ENCODE results near the gene FAM124A.

The FAM124A gene

GRCh38 chr13:51227404-51227803, 5.2 kb downstream of the FAM124A start:
- no peak overlapping the region for H3K4me2 ChIP-seq (ENCODE audit: low read length)
- WGBS (ENCODE audit: extremely low coverage, insufficient coverage, low lambda C conversion rate) = no CpG with 5 or more reads among the region's 1 CpG
- no peak overlapping the region for H2BK120ac ChIP-seq (ENCODE audit: low read depth, low read length)
- H3K27me3 ChIP-seq (ENCODE audit: insufficient read depth, low read length, poor library complexity) = no peaks in the 10 kb centered on the region
- H3K4me1 ChIP-seq (ENCODE audit: control insufficient read depth, low read depth, low read length) = peaks cover 6% of the 10 kb centered on the region
- H3K79me2 ChIP-seq (ENCODE audit: control insufficient read depth, insufficient read depth, low read length) = peaks cover 2% of the 10 kb centered on the region
- peaks cover 2% of the 10 kb centered on the region for H3K36me3 ChIP-seq (ENCODE audit: control insufficient read depth, insufficient read depth, low read length)
- no peak overlapping the region for H4K5ac ChIP-seq (ENCODE audit: low read length)
- H3K27ac ChIP-seq (ENCODE audit: low read depth, low read length) = no peak overlapping the region
- no peak overlapping the region for H3K4ac ChIP-seq (ENCODE audit: low read depth, low read length)
- H3K23ac ChIP-seq (ENCODE audit: low read length) = no peak overlapping the region
- H3K79me1 ChIP-seq (ENCODE audit: low read length) = no peaks in the 10 kb centered on the region
- H2AK5ac ChIP-seq (ENCODE audit: low read length) = no peak overlapping the region
- no peak overlapping the region for H3K56ac ChIP-seq (ENCODE audit: low read length)
- no peak overlapping the region for H3K18ac ChIP-seq (ENCODE audit: low read length)
- H4K8ac ChIP-seq (ENCODE audit: low read depth, low read length) = no peak overlapping the region
- no peak overlapping the region for H3K9ac ChIP-seq (ENCODE audit: low read length)
- H2BK5ac ChIP-seq (ENCODE audit: low read length) = no peak overlapping the region
- H2BK15ac ChIP-seq (replicated peaks; ENCODE audit: low read depth) = no peak overlapping the region
- DNase-seq = no peak
- H3K4me3 ChIP-seq (ENCODE audit: low read length) = no peak overlapping the region

- Histone ChIP-seq H2BK5ac (ENCODE audit: low read length) (no peak overlapping the region), H3K36me3 (ENCODE audit: control insufficient read depth, insufficient read depth, low read length) (peaks cover 2% of the 10 kb centered on the region), H2BK15ac (replicated peaks; ENCODE audit: low read depth) (no peak overlapping the region), H4K5ac (ENCODE audit: low read length) (no peak overlapping the region), H3K9ac (ENCODE audit: low read length) (no peak overlapping the region), H3K4me2 (ENCODE audit: low read length) (no peak overlapping the region), H3K56ac (ENCODE audit: low read length) (no peak overlapping the region), H3K23ac (ENCODE audit: low read length) (no peak overlapping the region), H3K27me3 (ENCODE audit: insufficient read depth, low read length, poor library complexity) (no peaks in the 10 kb centered on the region), H3K4me1 (ENCODE audit: control insufficient read depth, low read depth, low read length) (peaks cover 6% of the 10 kb centered on the region), H3K79me1 (ENCODE audit: low read length) (no peaks in the 10 kb centered on the region), H3K27ac (ENCODE audit: low read depth, low read length) (no peak overlapping the region), H3K4ac (ENCODE audit: low read depth, low read length) (no peak overlapping the region), H3K4me3 (ENCODE audit: low read length) (no peak overlapping the region), H2AK5ac (ENCODE audit: low read length) (no peak overlapping the region), H2BK120ac (ENCODE audit: low read depth, low read length) (no peak overlapping the region), H3K79me2 (ENCODE audit: control insufficient read depth, insufficient read depth, low read length) (peaks cover 2% of the 10 kb centered on the region), H3K18ac (ENCODE audit: low read length) (no peak overlapping the region), H4K8ac (ENCODE audit: low read depth, low read length) (no peak overlapping the region)
- no CpG with 5 or more reads among the region's 12 CpGs for whole genome bisulfite sequencing (ENCODE audit: extremely low coverage, insufficient coverage, low lambda C conversion rate)
- no peak for DNase-seq
Observed at GRCh38 chr13:51229101-51229719, 7.0 kb downstream of the FAM124A start.

GRCh38 chr13:51229731-51230130, 7.5 kb downstream of the FAM124A start:
- Histone ChIP-seq H2BK120ac (ENCODE audit: low read depth, low read length) (no peak overlapping the region), H3K27me3 (ENCODE audit: insufficient read depth, low read length, poor library complexity) (no peaks in the 10 kb centered on the region), H3K79me2 (ENCODE audit: control insufficient read depth, insufficient read depth, low read length) (peaks cover 2% of the 10 kb centered on the region), H2AK5ac (ENCODE audit: low read length) (no peak overlapping the region), H3K23ac (ENCODE audit: low read length) (no peak overlapping the region), H4K5ac (ENCODE audit: low read length) (no peak overlapping the region), H3K79me1 (ENCODE audit: low read length) (no peaks in the 10 kb centered on the region), H3K4me2 (ENCODE audit: low read length) (no peak overlapping the region), H3K36me3 (ENCODE audit: control insufficient read depth, insufficient read depth, low read length) (peaks cover 2% of the 10 kb centered on the region), H3K4me3 (ENCODE audit: low read length) (no peak overlapping the region), H3K18ac (ENCODE audit: low read length) (no peak overlapping the region), H3K27ac (ENCODE audit: low read depth, low read length) (no peak overlapping the region), H3K56ac (ENCODE audit: low read length) (no peak overlapping the region), H3K4me1 (ENCODE audit: control insufficient read depth, low read depth, low read length) (peaks cover 3% of the 10 kb centered on the region), H3K4ac (ENCODE audit: low read depth, low read length) (no peak overlapping the region), H2BK5ac (ENCODE audit: low read length) (no peak overlapping the region), H2BK15ac (replicated peaks; ENCODE audit: low read depth) (no peak overlapping the region), H4K8ac (ENCODE audit: low read depth, low read length) (no peak overlapping the region), H3K9ac (ENCODE audit: low read length) (no peak overlapping the region)
- peak; percentile 46 for DNase-seq
- WGBS (ENCODE audit: extremely low coverage, insufficient coverage, low lambda C conversion rate) = no CpG with 5 or more reads among the region's 2 CpGs

GRCh38 chr13:51230477-51231105, 8.4 kb downstream of the FAM124A start:
- Histone ChIP-seq H3K4me3 (ENCODE audit: low read length) (no peak overlapping the region), H4K8ac (ENCODE audit: low read depth, low read length) (no peak overlapping the region), H3K4me1 (ENCODE audit: control insufficient read depth, low read depth, low read length) (peaks cover 5% of the 10 kb centered on the region), H3K9ac (ENCODE audit: low read length) (peak overlapping the region; percentile 6), H3K4ac (ENCODE audit: low read depth, low read length) (no peak overlapping the region), H3K23ac (ENCODE audit: low read length) (no peak overlapping the region), H3K79me1 (ENCODE audit: low read length) (no peaks in the 10 kb centered on the region), H3K18ac (ENCODE audit: low read length) (peak overlapping the region; percentile 71), H3K4me2 (ENCODE audit: low read length) (no peak overlapping the region), H3K79me2 (ENCODE audit: control insufficient read depth, insufficient read depth, low read length) (peaks cover 2% of the 10 kb centered on the region), H3K27me3 (ENCODE audit: insufficient read depth, low read length, poor library complexity) (no peaks in the 10 kb centered on the region), H2BK120ac (ENCODE audit: low read depth, low read length) (no peak overlapping the region), H2AK5ac (ENCODE audit: low read length) (no peak overlapping the region), H2BK15ac (replicated peaks; ENCODE audit: low read depth) (no peak overlapping the region), H2BK5ac (ENCODE audit: low read length) (no peak overlapping the region), H3K56ac (ENCODE audit: low read length) (peak overlapping the region; percentile 52), H3K36me3 (ENCODE audit: control insufficient read depth, insufficient read depth, low read length) (peaks cover 2% of the 10 kb centered on the region), H3K27ac (ENCODE audit: low read depth, low read length) (peak overlapping the region; percentile 2), H4K5ac (ENCODE audit: low read length) (no peak overlapping the region)
- no CpG with 5 or more reads among the region's 8 CpGs for WGBS (ENCODE audit: extremely low coverage, insufficient coverage, low lambda C conversion rate)
- DNase-seq = no peak

- Histone ChIP-seq H3K4me2 (ENCODE audit: low read length) (no peak overlapping the region), H3K56ac (ENCODE audit: low read length) (no peak overlapping the region), H2BK15ac (replicated peaks; ENCODE audit: low read depth) (no peak overlapping the region), H3K36me3 (ENCODE audit: control insufficient read depth, insufficient read depth, low read length) (peaks cover 2% of the 10 kb centered on the region), H2BK120ac (ENCODE audit: low read depth, low read length) (no peak overlapping the region), H2AK5ac (ENCODE audit: low read length) (no peak overlapping the region), H3K79me1 (ENCODE audit: low read length) (no peaks in the 10 kb centered on the region), H3K4me1 (ENCODE audit: control insufficient read depth, low read depth, low read length) (peaks cover 9% of the 10 kb centered on the region), H3K4ac (ENCODE audit: low read depth, low read length) (no peak overlapping the region), H3K4me3 (ENCODE audit: low read length) (no peak overlapping the region), H3K27me3 (ENCODE audit: insufficient read depth, low read length, poor library complexity) (no peaks in the 10 kb centered on the region), H3K9ac (ENCODE audit: low read length) (no peak overlapping the region), H3K27ac (ENCODE audit: low read depth, low read length) (no peak overlapping the region), H3K79me2 (ENCODE audit: control insufficient read depth, insufficient read depth, low read length) (no peaks in the 10 kb centered on the region), H3K18ac (ENCODE audit: low read length) (no peak overlapping the region), H4K5ac (ENCODE audit: low read length) (no peak overlapping the region), H3K23ac (ENCODE audit: low read length) (no peak overlapping the region), H4K8ac (ENCODE audit: low read depth, low read length) (no peak overlapping the region), H2BK5ac (ENCODE audit: low read length) (no peak overlapping the region)
- DNase-seq = no peak
- no CpG with 5 or more reads among the region's 2 CpGs for WGBS (ENCODE audit: extremely low coverage, insufficient coverage, low lambda C conversion rate)
Observed at GRCh38 chr13:51231456-51231855, 9.3 kb downstream of the FAM124A start.

- peaks cover 2% of the 10 kb centered on the region for H3K36me3 ChIP-seq (ENCODE audit: control insufficient read depth, insufficient read depth, low read length)
- peaks cover 9% of the 10 kb centered on the region for H3K4me1 ChIP-seq (ENCODE audit: control insufficient read depth, low read depth, low read length)
- no peaks in the 10 kb centered on the region for H3K79me2 ChIP-seq (ENCODE audit: control insufficient read depth, insufficient read depth, low read length)
Observed at GRCh38 chr13:51232328-51232727, 10.1 kb downstream of the FAM124A start.

More at GRCh38 chr13:51232328-51232727, 10.1 kb downstream of the FAM124A start:
- H3K9ac ChIP-seq (ENCODE audit: low read length) = no peak overlapping the region
- H3K56ac ChIP-seq (ENCODE audit: low read length) = no peak overlapping the region
- no peak overlapping the region for H3K18ac ChIP-seq (ENCODE audit: low read length)
- no peak overlapping the region for H3K4ac ChIP-seq (ENCODE audit: low read depth, low read length)
- H2BK120ac ChIP-seq (ENCODE audit: low read depth, low read length) = no peak overlapping the region
- no peak overlapping the region for H3K4me2 ChIP-seq (ENCODE audit: low read length)
- no peak for DNase-seq
- no peaks in the 10 kb centered on the region for H3K27me3 ChIP-seq (ENCODE audit: insufficient read depth, low read length, poor library complexity)
- H2AK5ac ChIP-seq (ENCODE audit: low read length) = no peak overlapping the region
- no peak overlapping the region for H3K4me3 ChIP-seq (ENCODE audit: low read length)
- no peaks in the 10 kb centered on the region for H3K79me1 ChIP-seq (ENCODE audit: low read length)
- H3K27ac ChIP-seq (ENCODE audit: low read depth, low read length) = no peak overlapping the region
- H2BK15ac ChIP-seq (replicated peaks; ENCODE audit: low read depth) = no peak overlapping the region
- no peak overlapping the region for H4K8ac ChIP-seq (ENCODE audit: low read depth, low read length)
- no peak overlapping the region for H3K23ac ChIP-seq (ENCODE audit: low read length)
- no peak overlapping the region for H2BK5ac ChIP-seq (ENCODE audit: low read length)
- no peak overlapping the region for H4K5ac ChIP-seq (ENCODE audit: low read length)

All from mesendoderm (in vitro differentiated cells).